ENCODE results near the gene RGS21.
"Not testable (repeated sequence)": the region's sequence is repeated elsewhere in the genome, so short reads cannot be mapped to it uniquely, and the experiment has no call there.

The RGS21 gene, protein sequence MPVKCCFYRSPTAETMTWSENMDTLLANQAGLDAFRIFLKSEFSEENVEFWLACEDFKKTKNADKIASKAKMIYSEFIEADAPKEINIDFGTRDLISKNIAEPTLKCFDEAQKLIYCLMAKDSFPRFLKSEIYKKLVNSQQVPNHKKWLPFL
- 0 reads per million in 3 donors for total RNA-seq

DNA sequence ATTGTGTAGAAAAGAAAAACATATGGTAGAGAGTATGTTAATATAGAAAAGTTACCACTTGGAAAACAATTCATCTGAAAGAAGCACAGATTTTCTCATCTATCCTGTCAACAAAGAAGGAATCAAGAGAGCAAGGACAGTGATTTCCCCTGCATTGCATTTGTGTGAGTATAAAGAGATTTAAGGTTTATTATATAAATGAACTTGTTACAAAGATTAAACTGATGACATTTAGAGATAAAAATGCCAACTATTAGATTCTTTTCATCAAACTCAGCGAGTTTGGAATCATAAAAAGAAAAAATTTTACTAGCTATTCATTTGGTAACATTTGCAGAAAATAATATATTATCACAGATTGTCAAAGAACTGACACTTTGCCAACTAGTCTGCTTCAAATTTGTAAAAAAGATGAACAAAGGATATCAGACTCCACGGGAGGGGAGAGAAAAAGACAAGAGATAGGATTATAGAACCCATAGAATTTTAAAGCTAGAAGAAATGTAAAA, at the start of gene RGS21:
Gene RGS21, plus strand, starts transcription at position 51 of the 509 bp plus-strand sequence. CDS start 26,045 bp downstream, outside the sequence.
- Histone ChIP-seq H3K36me3 (ENCODE audit: control insufficient read depth, insufficient read depth, low read length) (no peaks in the 10 kb centered on the region), H3K9me3 (ENCODE audit: control insufficient read depth, low read length) (no peaks in the 10 kb centered on the region), H3K4me3 (ENCODE audit: insufficient read depth, low read depth, low read length, poor library complexity, severe bottlenecking) (no peak within 1 kb of the TSS)

DNA sequence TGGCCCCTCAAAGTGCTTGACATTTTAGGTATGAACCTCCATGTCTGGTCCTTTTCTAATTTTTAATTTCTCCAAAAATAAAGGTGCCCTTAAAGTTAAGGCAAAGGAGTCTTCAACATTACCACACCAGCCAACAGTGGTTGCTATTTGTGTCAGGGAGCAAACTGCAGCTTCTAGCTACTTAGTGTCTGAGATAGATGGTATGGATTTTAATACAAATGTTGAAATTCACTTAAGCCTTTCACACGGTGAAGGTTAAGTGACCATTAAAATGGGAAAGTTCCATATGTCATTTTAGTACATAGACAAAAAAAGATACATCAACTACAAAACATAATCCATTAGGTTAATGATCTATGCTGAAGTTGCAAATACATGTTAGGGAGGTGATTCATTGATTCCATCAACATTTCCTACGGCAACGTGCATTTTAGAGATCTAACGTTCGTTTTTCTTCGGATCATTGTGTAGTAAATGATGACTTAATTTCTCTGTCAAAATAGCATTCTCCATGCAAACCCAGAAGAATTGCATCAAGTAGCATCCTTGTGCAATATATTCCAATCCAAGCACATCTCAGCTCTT, 48.2 kb upstream of the RGS21 start:
- H3K27ac ChIP-seq (ENCODE audit: insufficient read depth, low read length, poor library complexity, severe bottlenecking), result no peak overlapping the region
- H3K36me3 ChIP-seq (ENCODE audit: control insufficient read depth, insufficient read depth, low read length), result no peaks in the 10 kb centered on the region
- H3K4me3 ChIP-seq (ENCODE audit: insufficient read depth, low read depth, low read length, poor library complexity, severe bottlenecking), result no peak overlapping the region
- DNase-seq, result no peak
- no peaks in the 10 kb centered on the region for H3K9me3 ChIP-seq (ENCODE audit: control insufficient read depth, low read length)
- no peaks in the 10 kb centered on the region for H3K27me3 ChIP-seq (replicated peaks; ENCODE audit: control insufficient read depth, insufficient read depth, low read length, poor library complexity, severe bottlenecking)
- no peaks in the 10 kb centered on the region for H3K4me1 ChIP-seq (ENCODE audit: control insufficient read depth, insufficient read depth, low read length, poor library complexity, severe bottlenecking)

More for the DNA sequence above, at the start of gene RGS21:
- H3K4me1 ChIP-seq (ENCODE audit: control insufficient read depth, insufficient read depth, low read length, poor library complexity, severe bottlenecking), result no peaks in the 10 kb centered on the region
- H3K27me3 ChIP-seq (replicated peaks; ENCODE audit: control insufficient read depth, insufficient read depth, low read length, poor library complexity, severe bottlenecking), result no peaks in the 10 kb centered on the region
- no peak within 1 kb of the TSS for H3K27ac ChIP-seq (ENCODE audit: insufficient read depth, low read length, poor library complexity, severe bottlenecking)
- no peak for DNase-seq

DNA sequence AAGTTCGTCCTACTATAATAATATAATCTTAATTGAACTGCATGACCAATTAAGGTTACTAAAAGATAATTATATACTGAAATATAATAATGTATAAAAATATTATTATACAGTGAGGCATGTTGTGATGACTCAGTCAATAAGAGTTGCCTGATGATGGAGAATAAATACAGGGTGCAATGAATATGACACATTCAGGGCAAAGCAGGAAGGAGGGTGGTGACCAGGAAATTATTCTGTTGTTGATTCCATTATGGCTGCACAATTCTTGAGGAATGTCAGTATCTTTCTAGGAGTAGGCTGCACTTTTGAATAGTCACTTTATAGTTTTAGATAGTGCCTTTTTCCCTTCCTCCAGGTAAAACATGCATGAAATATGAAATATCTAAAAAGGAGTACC, 46.4 kb upstream of the RGS21 start:
- Histone ChIP-seq H3K27ac (ENCODE audit: insufficient read depth, low read length, poor library complexity, severe bottlenecking) (no peak overlapping the region), H3K4me3 (ENCODE audit: insufficient read depth, low read depth, low read length, poor library complexity, severe bottlenecking) (no peak overlapping the region), H3K27me3 (replicated peaks; ENCODE audit: control insufficient read depth, insufficient read depth, low read length, poor library complexity, severe bottlenecking) (no peaks in the 10 kb centered on the region), H3K36me3 (ENCODE audit: control insufficient read depth, insufficient read depth, low read length) (no peaks in the 10 kb centered on the region), H3K9me3 (ENCODE audit: control insufficient read depth, low read length) (no peaks in the 10 kb centered on the region), H3K4me1 (ENCODE audit: control insufficient read depth, insufficient read depth, low read length, poor library complexity, severe bottlenecking) (no peaks in the 10 kb centered on the region)
- no peak for DNase-seq

DNA sequence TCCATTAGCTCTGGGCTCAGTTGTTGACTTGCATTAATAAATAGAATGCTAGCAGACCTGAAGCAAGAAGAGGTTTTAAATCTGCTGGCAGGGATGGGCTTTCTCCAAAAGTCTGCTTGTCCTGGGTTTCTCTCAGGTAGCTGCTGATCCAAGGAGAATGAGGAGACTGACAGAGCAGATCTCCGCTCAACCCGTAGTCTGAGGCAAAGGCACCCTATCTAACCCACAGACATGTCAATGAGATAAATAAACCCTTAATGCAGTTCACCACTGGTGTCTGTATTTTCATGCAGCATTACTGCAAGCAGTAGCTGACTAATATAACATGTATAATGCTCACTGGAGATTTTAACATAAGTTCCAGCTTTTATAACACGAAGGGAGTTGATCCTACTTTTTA, 44.1 kb upstream of the RGS21 start:
- Histone ChIP-seq H3K27me3 (replicated peaks; ENCODE audit: control insufficient read depth, insufficient read depth, low read length, poor library complexity, severe bottlenecking) (no peaks in the 10 kb centered on the region), H3K27ac (ENCODE audit: insufficient read depth, low read length, poor library complexity, severe bottlenecking) (no peak overlapping the region), H3K36me3 (ENCODE audit: control insufficient read depth, insufficient read depth, low read length) (no peaks in the 10 kb centered on the region), H3K4me1 (ENCODE audit: control insufficient read depth, insufficient read depth, low read length, poor library complexity, severe bottlenecking) (no peaks in the 10 kb centered on the region), H3K9me3 (ENCODE audit: control insufficient read depth, low read length) (no peaks in the 10 kb centered on the region), H3K4me3 (ENCODE audit: insufficient read depth, low read depth, low read length, poor library complexity, severe bottlenecking) (no peak overlapping the region)
- no peak for DNase-seq

DNA sequence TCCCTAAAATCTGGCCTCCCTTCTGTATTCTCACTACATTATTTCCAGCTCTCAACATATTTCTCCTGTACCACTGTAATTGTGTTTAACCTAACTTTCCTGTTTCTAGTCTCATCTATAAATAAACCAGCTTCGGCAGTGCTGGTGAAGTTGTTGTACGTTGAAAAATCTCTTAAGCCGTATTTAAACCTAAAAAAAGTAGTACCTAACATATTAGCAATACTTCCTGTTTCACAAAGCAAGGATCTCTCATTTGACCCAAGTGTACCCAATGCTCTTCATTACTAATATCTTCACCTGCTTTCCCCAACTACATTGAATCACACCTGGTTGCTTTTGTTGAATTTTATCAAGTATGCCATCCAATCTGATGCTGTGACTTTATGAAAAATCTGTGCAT, 42.2 kb upstream of the RGS21 start:
- no peaks in the 10 kb centered on the region for H3K4me1 ChIP-seq (ENCODE audit: control insufficient read depth, insufficient read depth, low read length, poor library complexity, severe bottlenecking)
- H3K4me3 ChIP-seq (ENCODE audit: insufficient read depth, low read depth, low read length, poor library complexity, severe bottlenecking), result no peak overlapping the region
- no peak overlapping the region for H3K27ac ChIP-seq (ENCODE audit: insufficient read depth, low read length, poor library complexity, severe bottlenecking)
- no peaks in the 10 kb centered on the region for H3K27me3 ChIP-seq (replicated peaks; ENCODE audit: control insufficient read depth, insufficient read depth, low read length, poor library complexity, severe bottlenecking)
- H3K36me3 ChIP-seq (ENCODE audit: control insufficient read depth, insufficient read depth, low read length), result no peaks in the 10 kb centered on the region
- H3K9me3 ChIP-seq (ENCODE audit: control insufficient read depth, low read length), result no peaks in the 10 kb centered on the region
- DNase-seq, result no peak

DNA sequence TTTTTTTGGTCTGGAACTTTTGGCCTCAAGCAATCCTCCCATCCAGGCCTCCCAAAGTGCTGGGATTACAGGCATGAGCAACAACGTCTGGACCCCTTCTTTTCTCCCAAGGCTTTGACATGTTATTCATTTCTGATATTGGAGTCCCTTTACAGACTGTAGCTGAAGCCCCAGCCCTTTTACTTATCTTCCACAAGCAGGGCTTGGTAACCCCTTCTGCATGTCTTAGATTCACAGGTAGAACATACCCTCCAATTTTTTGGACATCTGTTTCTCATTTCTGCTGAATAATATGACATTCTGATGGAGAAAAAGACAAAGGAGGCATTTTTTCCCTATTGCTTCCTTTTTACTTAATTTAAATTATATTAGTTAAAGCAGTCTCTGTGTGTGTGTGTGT, 39.2 kb upstream of the RGS21 start:
- Histone ChIP-seq H3K4me3 (ENCODE audit: insufficient read depth, low read depth, low read length, poor library complexity, severe bottlenecking) (no peak overlapping the region), H3K9me3 (ENCODE audit: control insufficient read depth, low read length) (no peaks in the 10 kb centered on the region), H3K36me3 (ENCODE audit: control insufficient read depth, insufficient read depth, low read length) (no peaks in the 10 kb centered on the region), H3K4me1 (ENCODE audit: control insufficient read depth, insufficient read depth, low read length, poor library complexity, severe bottlenecking) (no peaks in the 10 kb centered on the region), H3K27ac (ENCODE audit: insufficient read depth, low read length, poor library complexity, severe bottlenecking) (no peak overlapping the region), H3K27me3 (replicated peaks; ENCODE audit: control insufficient read depth, insufficient read depth, low read length, poor library complexity, severe bottlenecking) (no peaks in the 10 kb centered on the region)
- DNase-seq, result no peak

DNA sequence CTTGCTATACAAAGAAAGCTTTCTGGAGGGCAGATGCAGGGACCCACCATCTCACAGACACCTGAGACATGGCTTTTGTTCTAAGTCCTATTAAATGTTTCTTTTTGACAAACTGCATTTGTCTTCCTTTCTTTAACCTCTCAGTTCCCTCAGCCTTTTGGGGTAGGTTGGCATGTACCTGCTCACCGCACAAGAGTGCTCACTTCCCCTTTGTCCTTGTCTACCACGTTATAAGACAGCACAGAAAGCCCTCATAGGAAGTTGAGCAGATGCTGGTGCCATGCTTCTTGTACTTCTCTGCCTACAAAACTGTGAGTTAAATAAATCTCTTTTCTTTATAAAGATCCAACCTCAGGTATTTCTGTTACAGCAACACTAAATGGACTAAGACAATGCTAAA, 31.9 kb upstream of the RGS21 start:
- H3K27me3 ChIP-seq (replicated peaks; ENCODE audit: control insufficient read depth, insufficient read depth, low read length, poor library complexity, severe bottlenecking), result no peaks in the 10 kb centered on the region
- no peaks in the 10 kb centered on the region for H3K9me3 ChIP-seq (ENCODE audit: control insufficient read depth, low read length)
- H3K36me3 ChIP-seq (ENCODE audit: control insufficient read depth, insufficient read depth, low read length), result no peaks in the 10 kb centered on the region
- no peak overlapping the region for H3K27ac ChIP-seq (ENCODE audit: insufficient read depth, low read length, poor library complexity, severe bottlenecking)
- H3K4me3 ChIP-seq (ENCODE audit: insufficient read depth, low read depth, low read length, poor library complexity, severe bottlenecking), result no peak overlapping the region
- no peaks in the 10 kb centered on the region for H3K4me1 ChIP-seq (ENCODE audit: control insufficient read depth, insufficient read depth, low read length, poor library complexity, severe bottlenecking)
- no peak for DNase-seq

DNA sequence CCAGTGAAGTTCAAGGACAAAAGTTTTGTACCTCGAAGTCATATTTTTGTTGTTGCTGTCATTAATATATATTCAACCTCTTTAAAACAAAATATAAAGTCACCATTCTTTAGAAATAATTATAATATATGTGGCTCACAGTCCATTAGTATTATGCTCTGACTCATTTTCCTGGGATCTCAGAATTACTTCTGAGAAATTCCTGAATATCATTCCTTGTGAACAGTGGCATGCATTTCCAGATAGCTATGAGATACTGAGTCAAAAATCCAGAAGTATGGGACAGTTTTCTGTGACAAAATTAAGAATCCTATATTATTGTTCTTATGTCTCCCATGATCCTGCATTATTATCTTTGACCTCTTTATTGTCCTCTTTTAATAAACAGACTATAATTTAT, 13.8 kb upstream of the RGS21 start:
- Histone ChIP-seq H3K9me3 (ENCODE audit: control insufficient read depth, low read length) (no peaks in the 10 kb centered on the region), H3K27me3 (replicated peaks; ENCODE audit: control insufficient read depth, insufficient read depth, low read length, poor library complexity, severe bottlenecking) (no peaks in the 10 kb centered on the region), H3K4me3 (ENCODE audit: insufficient read depth, low read depth, low read length, poor library complexity, severe bottlenecking) (no peak overlapping the region), H3K36me3 (ENCODE audit: control insufficient read depth, insufficient read depth, low read length) (no peaks in the 10 kb centered on the region), H3K4me1 (ENCODE audit: control insufficient read depth, insufficient read depth, low read length, poor library complexity, severe bottlenecking) (no peaks in the 10 kb centered on the region), H3K27ac (ENCODE audit: insufficient read depth, low read length, poor library complexity, severe bottlenecking) (no peak overlapping the region)
- no peak for DNase-seq

DNA sequence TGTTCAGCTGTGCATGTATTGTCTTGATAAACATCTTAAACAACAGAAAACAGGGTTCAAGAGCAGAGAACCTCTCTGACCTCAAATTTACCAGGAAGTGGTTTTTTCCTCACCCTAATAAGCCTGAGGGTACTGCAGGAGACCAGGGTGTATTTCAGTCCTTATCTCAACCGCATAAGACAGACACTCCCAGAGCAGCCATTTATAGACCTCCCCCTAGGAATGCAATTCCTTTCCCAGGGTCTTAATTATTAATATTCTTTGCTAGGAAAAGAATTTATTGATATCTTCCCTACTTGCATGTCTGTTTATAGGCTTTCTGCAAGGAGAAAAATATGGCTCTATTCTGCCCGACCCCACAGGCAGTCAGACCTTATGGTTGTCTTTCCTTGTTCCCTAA, 8.5 kb upstream of the RGS21 start:
- not testable (repeated sequence) for DNase-seq; H3K36me3 ChIP-seq (ENCODE audit: control insufficient read depth, insufficient read depth, low read length); H3K27ac ChIP-seq (ENCODE audit: insufficient read depth, low read length, poor library complexity, severe bottlenecking); H3K4me1 ChIP-seq (ENCODE audit: control insufficient read depth, insufficient read depth, low read length, poor library complexity, severe bottlenecking); H3K27me3 ChIP-seq (replicated peaks; ENCODE audit: control insufficient read depth, insufficient read depth, low read length, poor library complexity, severe bottlenecking); H3K4me3 ChIP-seq (ENCODE audit: insufficient read depth, low read depth, low read length, poor library complexity, severe bottlenecking); H3K9me3 ChIP-seq (ENCODE audit: control insufficient read depth, low read length)

DNA sequence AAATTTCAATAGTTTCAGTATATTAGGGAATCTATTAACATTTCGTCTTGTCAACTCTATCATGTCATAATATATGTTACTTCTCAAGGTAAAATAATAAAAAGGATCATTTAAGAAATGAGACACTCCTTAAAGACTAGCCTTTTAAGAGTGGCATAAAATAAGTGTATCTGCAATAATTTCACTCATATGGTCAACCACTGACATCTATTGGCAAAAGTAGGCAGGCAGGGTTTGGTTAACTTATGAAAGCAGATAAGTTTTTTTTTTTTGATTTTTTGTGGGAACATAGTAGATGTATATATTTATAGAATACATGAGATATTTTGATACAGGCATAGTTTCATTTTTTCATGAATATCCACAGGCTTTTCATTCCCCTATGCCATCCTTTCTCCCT, 5.5 kb upstream of the RGS21 start:
- Histone ChIP-seq H3K36me3 (ENCODE audit: control insufficient read depth, insufficient read depth, low read length) (no peaks in the 10 kb centered on the region), H3K9me3 (ENCODE audit: control insufficient read depth, low read length) (no peaks in the 10 kb centered on the region), H3K4me3 (ENCODE audit: insufficient read depth, low read depth, low read length, poor library complexity, severe bottlenecking) (no peak overlapping the region), H3K27me3 (replicated peaks; ENCODE audit: control insufficient read depth, insufficient read depth, low read length, poor library complexity, severe bottlenecking) (no peaks in the 10 kb centered on the region), H3K27ac (ENCODE audit: insufficient read depth, low read length, poor library complexity, severe bottlenecking) (no peak overlapping the region), H3K4me1 (ENCODE audit: control insufficient read depth, insufficient read depth, low read length, poor library complexity, severe bottlenecking) (no peaks in the 10 kb centered on the region)
- DNase-seq, result no peak

All from effector memory CD4-positive, alpha-beta T cell (primary cell).